HG03064 (cell line): ENCODE measurements around the gene CCDC185.

Experiments
- ATAC-seq: cut with Tn5 transposase; IDR thresholded peaks from one replicate; pipeline ENCODE4 v1.9.1; 2021; ENCODE audit warnings: low read depth; ENCODE audit not compliant: unreplicated experiment

Gene CCDC185

DNA sequence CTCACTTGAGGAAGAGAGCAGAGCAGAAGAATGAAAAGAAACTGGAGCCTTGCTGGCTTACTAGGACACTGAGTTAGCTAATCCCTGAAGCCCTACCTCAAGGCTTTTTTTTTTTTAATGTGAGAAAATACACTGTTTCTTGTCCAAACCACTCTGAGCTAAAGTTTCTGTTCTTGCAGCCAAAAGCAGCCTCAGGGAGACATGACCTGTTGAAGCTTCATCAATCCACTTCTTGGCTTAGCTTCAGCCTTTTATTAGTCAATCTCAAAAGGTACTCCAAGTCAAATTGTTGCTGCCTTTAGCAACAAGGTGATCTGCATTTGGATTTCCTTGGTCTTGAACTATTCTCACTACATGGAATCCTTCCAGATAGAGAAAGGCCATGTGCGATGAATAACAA lies 33.7 kb downstream of the CCDC185 start:
- no peak for ATAC-seq

DNA sequence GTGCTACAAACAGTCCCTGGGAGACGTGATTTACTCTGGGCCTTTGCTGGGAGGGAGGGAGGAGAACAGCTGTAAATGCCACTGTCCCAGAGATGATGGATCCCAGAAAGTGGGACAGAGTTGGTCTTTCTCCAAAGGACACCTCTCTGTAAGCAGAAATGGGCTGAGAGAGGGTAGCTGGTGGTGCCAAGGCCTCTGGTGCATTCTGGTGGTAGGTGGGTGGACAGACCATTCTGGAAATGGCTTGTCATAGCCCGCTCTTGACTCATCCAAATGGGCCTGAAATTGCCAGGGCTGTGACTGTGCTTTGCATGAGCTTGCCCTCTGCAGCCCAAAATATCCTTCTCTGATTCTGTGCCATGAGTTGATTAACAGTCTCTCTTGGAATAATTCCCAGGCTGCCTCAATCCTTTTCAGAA lies 36.1 kb downstream of the CCDC185 start:
- no peak for ATAC-seq

DNA sequence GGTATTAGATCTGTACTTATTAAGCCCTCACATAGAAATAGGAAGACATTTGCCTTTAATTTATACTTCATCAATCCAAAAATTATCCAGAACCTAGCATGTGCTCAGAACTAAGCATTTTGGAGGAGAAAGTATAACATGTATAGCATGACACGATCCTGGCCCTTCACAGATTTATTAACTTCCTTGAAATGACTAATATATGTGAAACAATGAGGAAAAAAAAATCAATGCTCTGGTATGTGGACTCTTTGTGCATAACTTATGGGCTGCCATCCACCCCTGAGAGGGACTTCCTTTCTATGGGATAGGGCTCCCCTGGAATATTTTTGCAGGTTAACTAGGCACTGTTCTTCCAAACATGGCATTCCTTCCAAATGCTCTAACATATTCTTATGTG lies 36.6 kb downstream of the CCDC185 start:
- ATAC-seq: no peak

DNA sequence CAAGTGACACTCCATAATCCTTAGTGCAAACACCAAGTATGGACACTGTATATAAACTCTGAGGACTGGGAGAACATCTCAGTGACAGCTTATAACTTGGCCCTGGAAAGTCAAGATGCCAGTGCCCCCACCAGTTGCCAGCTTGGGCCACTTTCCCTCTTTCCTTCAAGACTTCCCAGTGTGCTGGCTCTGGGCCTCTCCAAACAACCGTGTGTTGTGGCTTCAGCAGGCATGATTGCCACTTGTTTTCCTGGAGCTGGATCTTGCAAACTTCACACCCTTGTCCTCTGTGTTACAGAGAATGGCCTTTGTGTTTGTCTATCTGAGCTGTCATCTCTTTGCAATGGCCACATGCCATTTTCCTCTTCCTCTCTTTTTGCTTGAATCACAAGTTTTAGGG lies 37.0 kb downstream of the CCDC185 start:
- ATAC-seq: no peak

DNA sequence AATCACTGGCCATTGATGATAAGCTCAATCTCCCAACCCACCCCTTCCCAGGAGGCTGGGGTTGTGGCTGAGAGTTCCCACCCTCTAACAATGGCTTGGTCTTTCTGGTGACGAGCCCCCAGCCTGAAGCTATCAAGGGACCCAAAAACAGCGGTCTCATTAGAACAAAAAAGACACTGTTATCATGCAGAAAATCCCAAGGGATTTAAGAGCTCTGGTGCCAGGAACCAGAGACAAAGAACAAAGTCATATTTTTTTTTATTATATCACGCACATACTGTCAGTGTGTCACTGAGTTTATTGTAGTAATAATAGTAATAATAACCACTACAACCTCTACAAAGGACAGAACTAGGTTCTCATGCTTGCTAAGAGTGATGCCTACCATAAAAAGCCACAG lies 43.9 kb downstream of the CCDC185 start:
- no peak for ATAC-seq

DNA sequence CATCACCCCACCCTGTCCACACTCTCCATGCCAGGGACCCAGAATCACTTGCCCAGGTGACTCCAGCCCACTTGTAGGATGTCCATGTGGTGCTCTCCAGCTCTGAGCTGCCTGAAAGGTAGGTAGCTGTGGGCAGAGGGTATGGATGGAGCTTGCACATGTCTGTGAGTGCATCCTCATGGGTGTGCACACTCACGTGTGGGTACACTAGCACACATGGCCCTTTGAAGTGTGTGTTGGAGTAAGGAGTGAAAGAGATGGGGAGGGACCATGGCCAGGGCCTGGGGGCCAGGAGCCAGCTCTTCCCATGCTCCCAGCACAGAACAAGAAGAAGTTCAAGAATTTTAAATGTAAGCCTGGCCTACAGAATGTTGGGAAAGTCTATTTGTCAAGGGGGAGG lies 50.2 kb downstream of the CCDC185 start:
- no peak for ATAC-seq

DNA sequence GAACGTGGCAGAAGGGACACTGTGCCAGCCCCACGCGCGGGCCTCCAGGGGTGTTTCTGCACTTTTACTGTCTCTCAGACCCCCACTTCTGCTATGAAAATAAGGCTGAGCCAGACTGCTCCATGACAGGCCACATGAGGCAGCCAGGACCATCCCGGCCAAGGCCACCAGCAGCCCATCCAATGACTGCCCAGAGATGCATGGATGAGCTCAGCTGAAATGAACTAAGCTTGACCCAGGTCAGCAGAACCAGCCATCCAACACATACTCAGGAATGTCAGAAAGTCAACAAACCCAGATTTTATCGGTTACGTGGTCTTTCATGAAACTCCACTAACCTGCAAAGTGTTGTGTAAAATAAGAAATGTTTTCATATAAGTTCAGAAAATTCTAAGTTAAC lies 51.2 kb downstream of the CCDC185 start:
- no peak for ATAC-seq
